CD4-positive, alpha-beta T cell treated with Interferon alpha-2 for 1 hour (primary cell): Measurements from ENCODE around the gene FAM210B.
"Not testable (repeated sequence)": the region's sequence is repeated elsewhere in the genome, so short reads cannot be mapped to it uniquely, and the experiment has no call there.

Experiments
- DNase-seq, 2 donors: peaks; one replicate each; pipeline ENCODE4 v3.0.0-alpha.2; 2020 to 2022

FAM210B gene

DNA sequence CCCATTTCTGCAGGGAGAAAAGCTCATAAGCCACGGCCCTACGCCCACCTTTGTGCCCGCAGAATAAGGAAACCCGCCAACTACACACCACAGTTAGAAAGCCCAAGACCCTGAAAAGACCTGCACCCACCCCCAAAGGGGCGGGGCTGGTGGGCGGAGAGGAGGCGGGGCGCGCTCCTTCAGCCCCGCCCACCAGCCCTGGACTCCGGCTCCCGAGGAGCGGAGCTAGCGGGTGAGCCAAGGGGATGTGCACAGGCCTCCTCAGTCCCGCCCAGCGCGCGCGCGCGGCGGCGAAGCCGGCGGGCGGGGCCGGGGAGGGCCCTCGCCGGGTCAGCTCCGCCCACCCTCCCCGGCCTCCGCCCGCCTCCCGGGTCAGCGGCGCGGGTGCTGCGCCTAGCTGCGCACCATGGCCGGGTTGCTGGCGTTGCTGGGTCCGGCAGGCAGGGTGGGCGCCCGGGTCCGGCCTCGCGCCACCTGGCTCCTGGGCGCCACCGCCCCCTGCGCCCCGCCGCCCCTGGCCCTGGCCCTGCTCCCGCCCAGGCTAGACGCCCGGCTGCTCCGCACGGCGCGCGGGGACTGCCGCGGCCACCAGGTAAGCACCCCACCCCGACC is at the start of gene FAM210B:
TSS of gene FAM210B (plus strand) at position 375 of the 612 bp plus-strand sequence. CDS start at position 407, 32 bp downstream.
- DNase-seq: peak; percentile 88 to 90

DNA sequence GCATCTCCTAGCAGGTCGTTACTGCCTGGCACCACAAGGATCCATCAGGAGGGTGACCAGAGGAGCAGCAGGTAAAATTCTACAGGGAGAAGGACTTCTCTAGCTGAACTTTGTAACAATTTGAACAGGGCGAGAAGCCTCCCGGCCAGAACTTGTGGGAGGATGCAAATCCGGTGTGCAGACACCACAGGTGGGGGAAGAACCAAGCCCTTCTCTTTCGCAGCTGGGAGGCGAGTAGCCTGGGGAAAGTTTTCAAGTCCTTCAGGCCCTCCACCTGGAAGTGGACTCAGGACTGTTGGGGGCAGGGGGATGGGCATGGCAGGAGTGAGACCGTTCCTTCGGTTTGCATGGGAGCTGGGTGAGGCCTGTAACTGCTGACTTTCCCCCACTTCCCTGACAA is 42.7 kb upstream of the FAM210B start:
- no peak for DNase-seq

DNA sequence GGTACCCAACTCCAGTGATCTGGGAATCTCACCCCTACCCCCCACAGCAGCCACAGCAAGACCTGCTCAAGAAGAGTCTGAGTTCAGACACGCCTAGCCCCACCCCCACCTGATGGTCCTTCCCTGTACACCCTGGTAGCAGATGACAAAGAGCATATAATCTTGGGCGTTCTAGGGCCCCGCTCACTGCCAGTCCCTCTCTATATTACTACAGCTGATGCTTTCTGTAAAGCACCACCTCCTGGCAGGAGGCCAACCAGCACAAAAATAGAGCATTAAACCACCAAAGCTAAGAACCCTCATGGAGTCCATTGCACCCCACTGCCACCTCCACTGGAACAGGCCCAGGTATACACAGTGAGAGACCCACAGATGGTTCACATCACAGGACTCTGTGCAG is 42.3 kb upstream of the FAM210B start:
- DNase-seq: no peak

GRCh38 chr20:56322681-56323080 is 36.1 kb upstream of the FAM210B start:
- DNase-seq: no peak

DNA sequence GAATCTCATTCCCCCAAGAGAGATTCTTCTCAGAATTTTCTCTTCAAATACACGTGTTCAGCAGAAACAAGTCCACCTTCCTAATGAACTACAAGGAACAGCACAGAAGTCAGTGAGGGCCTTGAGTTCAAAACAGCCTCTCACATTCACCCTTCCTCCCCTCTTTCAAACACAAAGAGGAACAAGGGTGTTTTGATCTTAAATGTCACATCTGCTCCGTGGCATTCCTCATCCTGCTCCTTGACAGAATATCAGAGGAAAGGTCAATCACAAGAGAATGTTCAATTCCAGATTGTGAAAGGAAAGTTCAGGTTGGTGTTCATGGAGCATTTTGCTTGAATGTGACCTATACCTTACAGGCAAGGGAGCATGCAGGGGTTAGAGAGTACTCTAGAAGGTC is 35.6 kb upstream of the FAM210B start:
- no peak for DNase-seq

DNA sequence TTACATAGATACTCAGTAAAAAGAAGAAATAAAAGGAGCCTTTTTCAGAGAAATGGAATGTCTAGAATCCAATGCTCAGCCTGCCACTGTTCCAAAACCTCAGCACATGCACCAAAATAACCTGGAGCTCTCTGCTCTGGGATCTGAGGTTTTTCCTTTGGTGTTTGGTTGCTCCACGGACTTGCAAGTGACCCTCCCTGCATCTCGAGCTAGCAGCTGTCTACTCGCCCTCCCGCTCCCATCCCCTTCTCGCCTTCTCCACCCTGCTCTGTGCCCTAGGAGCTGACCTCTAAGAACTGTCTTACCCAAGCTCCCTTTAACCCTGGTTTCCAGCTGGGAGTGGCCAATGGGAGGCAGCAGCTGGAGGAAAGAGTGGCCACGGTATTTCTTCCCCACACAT is 35.1 kb upstream of the FAM210B start:
- no peak for DNase-seq

DNA sequence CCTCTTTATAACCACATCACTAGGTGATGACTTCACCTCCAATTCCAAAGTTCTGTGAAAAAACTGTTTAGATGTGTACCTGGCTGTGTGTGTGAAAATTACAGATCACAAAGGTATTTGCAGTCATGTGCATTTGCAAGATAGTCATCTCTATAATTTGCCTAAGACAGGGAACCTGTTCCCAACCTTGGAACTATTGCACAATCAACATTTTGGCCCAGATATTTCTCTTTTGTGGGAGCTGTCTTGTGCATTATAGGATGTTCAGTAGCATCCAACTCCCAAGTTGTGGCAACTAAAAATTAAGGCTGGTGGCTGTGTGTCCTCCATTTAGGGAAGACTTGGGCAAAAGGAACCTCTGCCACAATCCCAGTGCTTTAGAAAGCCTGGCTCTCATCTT is 34.0 kb upstream of the FAM210B start:
- DNase-seq: no peak

GRCh38 chr20:56328861-56329260 is 29.9 kb upstream of the FAM210B start:
- DNase-seq: no peak

DNA sequence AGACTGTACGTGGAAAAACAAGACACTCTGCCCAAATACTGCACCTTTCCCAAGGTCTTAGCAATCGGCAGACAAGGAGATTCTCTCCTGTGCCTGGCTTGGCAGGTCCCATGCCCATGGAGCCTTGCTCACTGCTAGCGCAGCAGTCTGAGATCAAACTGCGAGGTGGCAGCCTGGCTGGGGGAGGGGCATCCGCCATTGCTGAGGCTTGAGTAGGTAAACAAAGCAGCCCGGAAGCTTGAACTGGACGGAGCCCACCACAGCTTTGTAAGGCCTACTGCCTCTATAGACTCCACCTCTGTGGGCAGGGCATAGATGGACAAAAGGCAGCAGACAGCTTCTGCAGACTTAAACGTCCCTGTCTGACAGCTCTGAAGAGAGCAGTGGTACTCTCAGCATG is 22.1 kb upstream of the FAM210B start:
- not testable (repeated sequence) for DNase-seq

GRCh38 chr20:56342783-56343182 is 16.0 kb upstream of the FAM210B start:
- DNase-seq: no peak

DNA sequence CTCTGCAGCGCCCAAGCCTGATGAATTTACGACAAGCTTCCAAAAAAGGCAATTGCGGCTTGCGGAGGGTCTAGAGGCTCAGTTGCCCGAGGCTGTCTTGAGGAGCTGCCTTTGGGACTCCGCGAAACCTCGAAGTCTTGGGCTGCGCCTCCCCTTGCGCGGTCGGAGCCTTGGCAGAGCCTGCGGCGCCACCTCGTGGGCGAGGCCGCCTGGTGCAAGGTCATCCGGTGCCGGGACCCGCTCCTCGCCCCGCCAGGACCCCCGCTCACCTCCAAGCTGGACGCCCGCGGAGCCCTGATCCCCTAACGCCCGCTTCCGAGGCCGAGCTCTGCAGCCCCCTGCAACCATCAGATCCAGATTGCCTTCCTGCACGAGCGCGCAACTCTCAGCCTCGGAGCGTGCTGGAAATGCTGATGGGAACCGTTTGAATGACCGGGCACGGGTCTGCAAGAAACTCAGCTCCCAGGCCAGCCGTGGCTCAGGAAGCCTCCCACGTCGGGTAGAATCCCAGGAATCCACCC is 14.9 kb upstream of the FAM210B start:
- peak in 1 of 2 donors; percentile 23 for DNase-seq

DNA sequence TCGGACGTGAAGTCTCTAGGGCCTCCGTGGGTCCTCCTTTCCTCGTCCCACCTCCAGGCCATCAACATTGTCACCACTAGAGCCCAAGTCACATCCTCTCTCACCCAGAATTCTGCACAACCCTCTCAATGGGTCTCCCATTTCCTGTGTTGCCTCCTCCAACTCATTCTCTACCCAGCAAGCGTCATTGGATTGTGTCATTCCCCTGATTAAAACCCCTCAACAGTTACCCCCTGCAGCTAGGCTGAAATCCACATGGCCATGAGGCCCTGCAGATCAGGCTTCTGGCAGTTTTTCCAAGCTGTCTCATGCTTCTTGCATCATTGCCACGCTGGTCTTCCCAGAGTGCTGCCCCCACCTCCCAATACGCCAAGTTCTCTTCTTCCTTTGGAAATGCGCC is 12.9 kb upstream of the FAM210B start:
- DNase-seq: no peak

- no peak for DNase-seq
Measured at GRCh38 chr20:56347628-56348304, 11.0 kb upstream of the FAM210B start.

DNA sequence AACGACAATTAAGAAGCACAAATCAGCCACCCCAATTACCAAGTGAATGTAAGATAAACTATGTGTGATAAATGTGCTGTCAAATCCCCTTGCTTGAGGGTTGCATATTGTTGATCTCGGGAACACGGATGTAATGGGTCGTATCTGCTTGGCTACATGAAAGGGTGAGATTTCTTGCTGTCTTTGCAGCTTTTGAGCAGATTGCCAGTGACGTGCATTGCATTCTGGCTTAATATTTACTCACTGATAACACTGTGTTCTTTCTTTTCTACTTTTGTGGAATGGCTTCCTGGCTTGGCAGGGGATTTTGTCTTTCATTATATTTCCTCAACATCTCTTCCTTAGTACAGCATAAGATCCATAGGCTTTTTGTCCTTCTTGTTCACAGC is 10.5 kb upstream of the FAM210B start:
- no peak for DNase-seq

DNA sequence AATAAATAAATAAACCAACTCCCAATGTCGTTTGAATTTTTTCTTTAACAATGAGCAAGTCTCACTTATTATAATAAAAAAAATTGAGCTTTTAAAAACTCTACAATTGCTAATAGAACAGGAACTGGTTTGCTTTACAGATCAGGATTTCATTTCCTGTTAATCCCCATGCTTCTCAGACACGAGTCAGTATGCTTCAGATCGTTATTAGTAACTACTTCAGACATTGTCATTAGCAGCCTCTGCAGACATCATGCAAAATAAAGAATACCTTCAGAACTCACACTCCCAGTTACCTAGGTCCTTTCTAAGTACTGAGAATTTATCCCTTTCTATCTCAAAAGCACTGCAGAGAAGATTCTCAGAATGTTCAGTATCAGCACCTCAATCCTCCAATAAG is 10.0 kb upstream of the FAM210B start:
- no peak for DNase-seq

GRCh38 chr20:56350842-56351241 is 7.9 kb upstream of the FAM210B start:
- no peak for DNase-seq

- DNase-seq: no peak
Measured at GRCh38 chr20:56352345-56353055, 6.3 kb upstream of the FAM210B start.

GRCh38 chr20:56353356-56353755 is 5.4 kb upstream of the FAM210B start:
- no peak for DNase-seq

DNA sequence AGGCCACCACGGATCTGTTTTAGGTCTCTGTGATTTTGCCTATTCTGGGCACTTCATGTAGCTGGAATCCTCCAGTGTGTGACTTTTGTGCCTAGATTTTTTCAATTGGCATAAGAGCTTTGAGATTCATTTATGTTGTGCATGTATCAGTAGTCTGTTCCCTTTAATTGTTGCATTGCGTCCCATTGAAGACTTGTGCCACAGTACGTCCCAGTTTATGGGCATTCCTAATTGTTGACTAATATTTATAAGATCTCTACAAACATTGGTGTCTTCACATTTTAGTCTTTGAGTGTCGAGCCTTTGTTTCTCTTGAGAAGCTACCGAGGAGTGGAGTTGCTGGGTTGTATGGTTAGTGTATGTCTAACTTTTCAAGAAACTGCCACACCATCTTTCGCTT is 704 bp upstream of the FAM210B start:
- DNase-seq: no peak

DNA sequence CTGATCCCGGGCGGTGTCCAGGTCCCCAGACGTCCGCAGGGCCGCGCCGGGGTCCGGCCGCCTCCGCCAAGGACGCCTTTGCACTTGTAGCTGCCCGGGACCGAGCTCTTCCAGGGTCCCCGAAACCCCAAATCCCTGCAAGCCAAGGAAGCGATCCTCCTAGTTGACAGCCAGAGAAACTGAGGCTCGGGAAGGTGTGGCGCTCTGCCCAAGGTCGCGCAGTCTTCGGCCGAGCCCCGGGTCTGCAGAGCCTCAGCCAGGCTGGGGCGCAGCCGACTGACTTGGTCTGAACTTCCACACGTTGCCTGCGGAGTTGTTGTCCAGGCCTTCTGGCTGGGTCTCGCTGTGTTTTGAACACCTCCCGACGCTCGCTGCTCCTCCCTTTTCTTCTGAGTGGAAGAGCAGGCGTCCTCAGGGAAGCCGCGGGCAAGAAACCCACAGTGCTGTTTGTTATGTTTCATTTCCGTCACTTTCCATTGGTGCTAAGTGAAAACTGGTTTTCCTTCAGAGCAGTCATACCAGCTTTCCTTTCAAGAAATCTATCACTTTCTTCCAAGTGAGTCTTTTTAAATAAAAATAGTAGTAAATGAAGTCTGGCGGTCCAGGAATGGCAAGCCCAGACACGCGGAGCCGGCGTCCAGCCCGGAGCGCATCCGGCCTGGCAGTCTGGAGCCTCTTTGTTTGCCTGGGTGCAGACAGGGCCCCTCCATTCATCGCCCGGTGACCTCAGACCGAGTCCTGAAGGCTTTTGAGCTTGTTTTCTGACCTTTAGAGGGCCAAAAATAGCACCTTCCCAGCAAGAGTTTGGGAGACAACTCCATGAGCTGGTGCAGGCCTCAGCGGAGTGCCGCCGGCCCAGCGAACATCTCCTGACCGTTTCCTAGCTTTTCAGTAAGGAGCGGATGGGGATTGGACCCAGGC is 698 bp downstream of the FAM210B start:
- DNase-seq: peak in 1 of 2 donors; percentile 12

- DNase-seq: no peak
Measured at GRCh38 chr20:56360133-56360907, 1.5 kb downstream of the FAM210B start.

- DNase-seq: no peak
Measured at GRCh38 chr20:56360908-56361205, 2.1 kb downstream of the FAM210B start.
